ENCODE results near the gene DYRK3. TPM values are rescaled to one million over a fixed set of nuclear protein-coding genes. Genes with fewer than 3 reads are reported as not detected.
A peak's percentile ranks its signal among the peaks of the same experiment; 100 is the strongest.

The DYRK3 gene
- 10 to 100 TPM in 1 of 2 donors, 1 to 10 TPM in 1; 8.4 to 10.7 TPM for total RNA-seq
- long read RNA-seq, donor 1, partial matches to known transcripts: 0 of 2 reads
- long read RNA-seq, donor 1, other reads (novel, unspliced or antisense): 2 of 2 reads
- long read RNA-seq, donor 2, transcript DYRK3-203 (3 exons, 2,163 nt): major isoform, 5 of 6 reads
- long read RNA-seq, donor 2, partial matches to known transcripts: 0 of 6 reads
- long read RNA-seq, donor 2, other reads (novel, unspliced or antisense): 1 of 6 reads

DNA sequence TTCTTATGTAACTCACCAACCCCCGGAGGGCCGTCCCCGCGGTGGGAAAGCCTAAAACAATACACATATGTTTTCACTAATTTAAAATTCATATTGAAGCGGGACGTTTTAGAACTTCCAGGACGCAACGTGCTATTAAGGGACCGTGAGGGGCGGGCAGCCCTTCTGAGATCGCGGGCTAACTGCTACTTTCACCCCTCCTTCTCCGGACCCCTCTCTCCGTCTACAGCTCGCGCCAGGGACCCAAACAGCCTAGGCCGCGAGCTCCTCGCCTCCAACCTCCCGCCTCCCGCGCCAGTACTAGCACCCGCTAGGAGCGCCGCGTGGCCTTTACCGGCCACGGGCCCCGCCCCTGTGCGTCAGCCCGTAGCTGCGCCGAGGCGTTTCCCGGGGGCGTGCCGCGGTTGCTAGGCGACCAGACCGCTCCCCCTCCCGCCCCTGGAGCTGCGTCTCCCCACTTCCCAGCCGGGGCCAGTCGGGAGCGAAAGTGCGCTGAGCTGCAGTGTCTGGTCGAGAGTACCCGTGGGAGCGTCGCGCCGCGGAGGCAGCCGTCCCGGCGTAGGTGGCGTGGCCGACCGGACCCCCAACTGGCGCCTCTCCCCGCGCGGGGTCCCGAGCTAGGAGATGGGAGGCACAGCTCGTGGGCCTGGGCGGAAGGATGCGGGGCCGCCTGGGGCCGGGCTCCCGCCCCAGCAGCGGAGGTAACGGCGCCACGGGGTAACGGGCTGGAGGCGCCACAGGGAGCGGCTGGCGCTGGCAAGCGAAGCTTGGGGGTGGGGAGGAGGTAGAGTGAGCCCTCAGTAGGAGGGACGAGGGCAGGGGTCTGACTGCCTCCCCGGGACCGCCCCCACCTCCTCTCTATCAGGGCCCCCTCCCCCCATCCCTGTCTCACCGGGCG, at the start of gene DYRK3:
Gene DYRK3 (plus strand): TSS at position 457 of the 898 bp plus-strand sequence. CDS start 168 bp downstream, at position 625.
- DNase-seq (ENCODE audit: low spot score): peak; percentile 98
- intact Hi-C loops (cut with DNase I): no loop called here

DNA sequence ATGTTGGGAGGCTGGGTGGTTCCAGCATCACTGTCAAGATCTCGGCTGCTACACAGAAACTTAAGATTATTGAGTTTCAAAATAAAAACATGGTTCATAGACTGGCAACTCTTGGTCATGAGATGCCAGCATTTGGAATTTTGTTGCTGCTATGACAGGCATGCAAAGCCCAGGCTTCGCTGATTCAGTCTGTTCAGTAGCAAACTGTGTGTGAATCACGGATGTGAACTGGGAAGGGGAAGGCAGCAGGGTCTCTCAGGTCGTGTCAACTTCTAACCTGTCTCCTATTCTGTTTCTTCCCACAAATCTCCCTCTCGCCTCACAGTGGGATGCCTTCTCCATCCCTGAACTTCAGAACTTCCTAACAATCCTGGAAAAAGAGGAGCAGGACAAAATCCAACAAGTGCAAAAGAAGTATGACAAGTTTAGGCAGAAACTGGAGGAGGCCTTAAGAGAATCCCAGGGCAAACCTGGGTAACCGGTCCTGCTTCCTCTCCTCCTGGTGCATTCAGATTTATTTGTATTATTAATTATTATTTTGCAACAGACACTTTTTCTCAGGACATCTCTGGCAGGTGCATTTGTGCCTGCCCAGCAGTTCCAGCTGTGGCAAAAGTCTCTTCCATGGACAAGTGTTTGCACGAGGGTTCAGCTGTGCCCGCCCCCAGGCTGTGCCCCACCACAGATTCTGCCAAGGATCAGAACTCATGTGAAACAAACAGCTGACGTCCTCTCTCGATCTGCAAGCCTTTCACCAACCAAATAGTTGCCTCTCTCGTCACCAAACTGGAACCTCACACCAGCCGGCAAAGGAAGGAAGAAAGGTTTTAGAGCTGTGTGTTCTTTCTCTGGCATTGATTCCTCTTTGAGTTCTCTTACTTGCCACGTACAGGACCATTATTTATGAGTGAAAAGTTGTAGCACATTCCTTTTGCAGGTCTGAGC, 48.6 kb upstream of the DYRK3 start:
- intact Hi-C loops (cut with DNase I): no loop called here
- DNase-seq (ENCODE audit: low spot score): no peak

DNA sequence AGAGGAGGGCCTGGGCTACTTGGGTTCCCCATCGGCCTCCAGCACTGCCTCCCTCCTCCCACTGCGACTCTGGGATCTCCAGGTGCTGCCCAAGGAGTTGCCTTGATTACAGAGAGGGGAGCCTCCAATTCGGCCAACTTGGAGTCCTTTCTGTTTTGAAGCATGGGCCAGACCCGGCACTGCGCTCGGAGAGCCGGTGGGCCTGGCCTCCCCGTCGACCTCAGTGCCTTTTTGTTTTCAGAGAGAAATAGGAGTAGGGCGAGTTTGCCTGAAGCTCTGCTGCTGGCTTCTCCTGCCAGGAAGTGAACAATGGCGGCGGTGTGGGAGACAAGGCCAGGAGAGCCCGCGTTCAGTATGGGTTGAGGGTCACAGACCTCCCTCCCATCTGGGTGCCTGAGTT, 47.4 kb upstream of the DYRK3 start:
- DNase-seq (ENCODE audit: low spot score): no peak
- intact Hi-C loops (cut with DNase I): no loop called here

DNA sequence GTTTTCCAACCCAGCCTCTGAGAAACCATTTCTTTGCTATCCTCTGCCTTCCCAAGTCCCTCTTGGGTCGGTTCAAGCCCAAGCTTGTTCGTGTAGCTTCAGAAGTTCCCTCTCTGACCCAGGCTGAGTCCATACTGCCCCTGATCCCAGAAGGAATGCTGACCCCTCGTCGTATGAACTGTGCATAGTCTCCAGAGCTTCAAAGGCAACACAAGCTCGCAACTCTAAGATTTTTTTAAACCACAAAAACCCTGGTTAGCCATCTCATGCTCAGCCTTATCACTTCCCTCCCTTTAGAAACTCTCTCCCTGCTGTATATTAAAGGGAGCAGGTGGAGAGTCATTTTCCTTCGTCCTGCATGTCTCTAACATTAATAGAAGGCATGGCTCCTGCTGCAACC, 46.8 kb upstream of the DYRK3 start:
- intact Hi-C loops (cut with DNase I): no loop called here
- DNase-seq (ENCODE audit: low spot score): no peak

DNA sequence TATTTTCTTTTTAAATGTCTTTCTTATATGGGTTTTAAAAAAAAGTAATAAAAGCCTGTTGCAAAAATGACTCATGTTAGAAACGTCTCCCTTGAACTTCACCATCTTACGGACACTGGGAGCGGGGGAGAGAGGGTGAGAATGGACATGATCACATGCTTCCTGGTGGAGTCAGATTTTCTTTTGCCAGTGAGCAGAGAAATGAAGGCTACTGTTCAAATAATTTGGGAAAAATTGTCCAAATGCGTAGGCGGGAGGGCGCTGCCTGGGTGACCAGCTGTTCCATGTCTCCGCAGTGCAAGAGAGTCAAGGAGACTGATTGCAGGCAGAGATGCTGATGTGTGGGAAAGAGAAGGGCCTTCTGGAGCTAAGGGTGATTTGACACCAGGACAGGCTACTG, 46.1 kb upstream of the DYRK3 start:
- intact Hi-C loops (cut with DNase I): no loop called here
- no peak for DNase-seq (ENCODE audit: low spot score)

DNA sequence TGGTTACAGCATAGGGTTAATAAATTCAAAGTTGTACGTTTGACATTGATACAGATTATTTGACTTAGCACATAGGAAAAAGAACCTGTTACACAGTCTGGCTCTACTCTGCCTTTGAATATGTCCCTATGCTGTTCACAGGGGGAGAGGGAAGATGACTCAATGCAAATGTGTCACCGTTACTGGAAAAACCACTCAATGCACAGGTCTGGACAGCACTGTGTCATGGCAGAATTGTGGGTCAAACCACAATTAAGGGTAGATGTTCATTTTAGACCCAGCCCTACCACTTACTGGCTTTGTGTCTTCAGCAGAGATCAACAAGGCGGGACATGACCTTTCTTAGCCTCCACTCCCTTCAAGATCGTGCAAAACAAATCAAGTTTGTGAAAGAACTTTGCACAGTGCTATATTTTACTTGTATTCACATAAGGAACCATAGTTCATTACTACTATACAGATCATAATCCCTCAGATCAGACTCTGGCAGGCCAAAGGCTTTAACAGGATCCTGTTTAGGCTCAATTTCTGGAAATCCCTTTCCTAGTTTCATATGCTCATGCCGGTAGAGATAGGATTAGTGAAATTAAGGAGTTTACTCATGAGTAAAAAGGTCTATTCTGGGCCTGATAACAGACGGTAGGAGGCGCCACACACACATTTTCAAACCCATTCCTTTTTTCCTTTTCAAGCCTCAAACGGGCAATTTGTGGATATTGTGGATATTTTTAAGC, 45.1 kb upstream of the DYRK3 start:
- DNase-seq (ENCODE audit: low spot score): no peak
- intact Hi-C loops (cut with DNase I): no loop called here

DNA sequence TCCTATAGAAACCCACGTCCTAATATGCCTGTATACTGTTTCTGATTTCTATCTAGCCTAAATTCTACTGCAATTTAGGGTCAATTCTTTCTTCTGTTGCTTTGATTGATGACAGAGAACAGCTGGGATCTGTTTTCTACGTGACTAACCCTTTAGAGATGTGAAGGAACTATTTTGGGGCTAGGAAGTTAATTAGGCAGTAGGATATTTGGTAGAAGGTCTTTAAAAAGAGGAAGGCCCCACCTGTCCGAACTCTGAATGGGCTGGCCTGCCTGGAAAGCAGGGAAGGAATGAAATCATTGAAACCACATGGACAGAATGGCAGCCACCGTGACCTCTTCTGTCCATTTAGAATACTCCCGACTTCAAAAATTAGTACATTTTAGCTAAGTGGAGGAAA, 44.1 kb upstream of the DYRK3 start:
- intact Hi-C loops (cut with DNase I): no loop called here

DNA sequence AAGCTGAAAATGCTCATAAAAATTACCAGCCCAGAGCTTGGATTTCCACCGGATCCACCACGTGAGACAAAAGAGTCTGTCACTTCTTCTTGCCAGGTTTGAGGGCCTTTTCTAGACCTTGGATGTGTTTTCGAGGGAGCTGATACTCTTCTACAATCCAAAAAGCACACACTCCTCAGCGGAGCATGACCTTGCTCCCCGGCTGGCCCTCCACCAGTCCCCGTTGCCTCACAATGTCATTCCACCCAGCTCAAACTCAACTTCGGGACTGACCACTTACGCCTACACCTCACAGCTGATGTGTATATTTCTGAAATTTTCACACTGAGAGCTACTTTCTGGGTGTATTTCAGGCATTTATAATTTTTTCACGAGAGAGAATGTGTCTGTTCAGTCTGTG, 43.6 kb upstream of the DYRK3 start:
- intact Hi-C loops (cut with DNase I): no loop called here
- DNase-seq (ENCODE audit: low spot score): no peak

More for the DNA sequence above, 44.1 kb upstream of the DYRK3 start:
- DNase-seq (ENCODE audit: low spot score): no peak

DNA sequence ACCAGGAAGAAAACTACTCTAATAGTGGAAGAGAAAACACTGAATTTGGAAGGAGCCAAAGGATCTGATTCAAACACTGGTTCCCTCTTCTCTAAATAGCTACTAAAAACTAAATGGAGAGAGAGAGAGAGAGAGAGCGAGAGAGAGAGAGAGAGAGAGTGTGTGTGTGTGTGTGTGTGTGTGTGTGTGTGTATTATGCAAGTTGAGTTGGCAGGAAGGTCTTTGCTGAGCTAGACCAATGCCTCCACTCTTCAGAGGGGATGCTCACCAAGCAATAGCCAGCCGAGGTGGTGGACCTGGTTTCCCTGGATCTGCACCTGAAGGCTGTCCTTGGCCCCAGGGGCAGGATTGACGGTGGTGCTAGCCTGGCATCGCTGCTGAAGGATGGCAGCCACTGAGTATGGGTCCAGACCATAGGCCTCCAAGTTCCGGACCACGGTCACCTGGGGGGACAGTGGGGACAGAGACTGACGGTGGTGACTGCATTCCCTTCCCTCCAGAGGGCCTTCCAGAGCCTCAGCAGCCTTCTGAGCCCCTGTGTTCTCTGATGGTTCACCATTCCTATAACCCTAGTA, 41.9 kb upstream of the DYRK3 start:
- intact Hi-C loops (cut with DNase I): no loop called here
- no peak for DNase-seq (ENCODE audit: low spot score)

DNA sequence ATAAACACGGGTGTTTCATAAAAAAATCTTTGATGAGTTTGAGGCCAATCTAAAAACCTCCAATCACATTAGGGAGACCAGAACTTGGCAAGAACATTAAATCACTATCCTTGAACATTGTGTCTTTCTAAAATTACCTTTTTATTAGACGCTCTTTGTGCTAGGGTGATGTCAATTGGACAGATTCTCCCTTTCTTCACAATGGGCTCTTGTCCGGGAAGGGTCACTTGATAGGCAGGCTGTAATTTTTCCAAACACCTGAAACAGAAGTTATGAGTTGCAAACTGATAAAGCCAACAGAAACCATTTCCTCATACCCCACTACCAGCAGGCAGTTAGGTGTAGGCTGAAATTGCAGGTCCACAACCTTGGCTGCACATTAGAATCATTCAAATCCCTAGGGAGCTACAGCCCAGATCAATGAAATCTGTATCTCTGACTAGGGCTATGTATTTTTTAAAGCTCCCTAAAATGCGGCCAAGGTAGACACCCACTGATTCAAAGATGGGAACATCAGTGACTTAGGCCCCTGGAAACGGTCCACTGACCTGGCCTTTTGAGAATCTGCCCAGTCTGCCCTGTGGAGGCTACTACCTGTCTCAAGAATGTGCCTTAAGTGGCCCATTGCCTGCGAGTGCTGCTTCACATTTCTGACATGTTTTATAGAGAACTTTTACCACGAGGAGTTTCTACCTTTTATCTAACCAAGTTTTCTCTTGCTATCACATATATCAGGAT, 39.6 kb upstream of the DYRK3 start:
- intact Hi-C loops (cut with DNase I): no loop called here
- DNase-seq (ENCODE audit: low spot score): no peak

DNA sequence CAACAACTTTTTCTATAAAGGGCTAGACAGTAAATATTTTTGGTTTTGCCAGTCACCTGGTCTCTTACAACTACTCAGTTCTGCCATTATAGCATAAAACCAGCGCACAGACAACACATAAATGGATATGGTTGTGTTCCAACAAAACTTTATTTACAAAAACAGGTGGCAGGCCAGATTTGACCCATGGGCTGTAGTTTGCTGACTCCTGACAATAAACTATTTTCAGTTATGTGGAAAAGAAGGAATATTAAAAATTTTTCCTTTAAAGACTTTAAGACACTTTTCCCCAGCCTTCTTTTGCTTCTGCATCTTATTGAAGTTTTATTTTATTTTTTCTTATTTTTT, 39.0 kb upstream of the DYRK3 start:
- intact Hi-C loops (cut with DNase I): no loop called here

DNA sequence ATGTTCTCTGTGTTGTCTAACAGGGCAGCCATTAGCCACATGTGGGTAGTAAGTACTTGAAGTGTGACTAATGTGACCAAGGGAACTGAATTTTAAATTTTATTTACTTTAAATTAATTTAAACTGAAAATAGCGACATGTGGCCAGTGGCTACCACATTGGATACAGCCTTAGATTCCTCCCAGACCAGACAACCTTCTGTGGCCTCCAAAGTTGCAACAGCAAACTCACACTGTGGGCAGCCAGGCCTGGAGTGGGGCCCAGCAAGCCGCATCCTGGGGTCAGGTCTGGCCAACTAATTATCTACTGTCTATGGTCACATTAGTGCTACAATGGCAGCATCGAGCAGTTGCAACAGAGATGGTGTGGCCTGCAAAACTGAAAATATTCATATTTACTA, 34.8 kb upstream of the DYRK3 start:
- intact Hi-C loops (cut with DNase I): no loop called here
- DNase-seq (ENCODE audit: low spot score): peak; percentile 87

More for the DNA sequence above, 39.0 kb upstream of the DYRK3 start:
- no peak for DNase-seq (ENCODE audit: low spot score)

DNA sequence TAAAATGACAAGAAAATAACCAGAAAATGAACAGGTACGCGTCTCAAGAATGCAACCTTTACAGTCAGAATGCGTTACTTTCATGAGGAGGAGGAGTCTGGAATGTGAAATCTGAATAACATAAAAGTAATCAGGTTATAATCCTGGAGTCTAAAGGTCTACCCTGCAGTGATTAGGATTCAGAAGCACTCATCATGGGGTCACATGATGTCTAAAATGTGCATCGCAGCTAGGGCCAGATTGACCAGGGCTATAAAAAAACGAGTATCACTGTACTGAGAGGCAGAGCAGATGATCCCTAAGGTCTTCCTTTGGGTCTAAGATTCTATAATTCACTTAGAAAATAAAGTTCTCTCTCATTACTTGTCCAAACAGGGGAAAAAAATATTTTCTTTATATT, 30.5 kb upstream of the DYRK3 start:
- DNase-seq (ENCODE audit: low spot score): no peak
- intact Hi-C loops (cut with DNase I): no loop called here

DNA sequence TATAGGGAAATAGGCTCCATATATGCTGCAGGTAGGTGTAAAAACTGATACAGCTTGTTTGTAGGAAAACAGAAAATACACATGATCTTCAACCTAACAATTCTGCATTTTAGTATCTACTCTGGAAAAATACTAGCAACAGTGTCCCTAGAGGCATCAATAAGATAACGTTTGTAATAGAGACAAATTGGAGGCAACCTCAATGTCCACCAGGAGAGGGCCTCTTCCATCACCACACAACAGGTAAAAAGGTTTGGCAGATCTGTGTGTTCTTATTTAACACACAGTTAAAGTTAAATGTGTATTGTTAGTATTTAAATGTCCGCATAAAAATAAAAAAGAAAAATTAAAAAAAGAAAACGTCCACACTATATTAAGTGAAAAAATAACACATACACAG, 28.5 kb upstream of the DYRK3 start:
- DNase-seq (ENCODE audit: low spot score): no peak
- intact Hi-C loops (cut with DNase I): no loop called here

DNA sequence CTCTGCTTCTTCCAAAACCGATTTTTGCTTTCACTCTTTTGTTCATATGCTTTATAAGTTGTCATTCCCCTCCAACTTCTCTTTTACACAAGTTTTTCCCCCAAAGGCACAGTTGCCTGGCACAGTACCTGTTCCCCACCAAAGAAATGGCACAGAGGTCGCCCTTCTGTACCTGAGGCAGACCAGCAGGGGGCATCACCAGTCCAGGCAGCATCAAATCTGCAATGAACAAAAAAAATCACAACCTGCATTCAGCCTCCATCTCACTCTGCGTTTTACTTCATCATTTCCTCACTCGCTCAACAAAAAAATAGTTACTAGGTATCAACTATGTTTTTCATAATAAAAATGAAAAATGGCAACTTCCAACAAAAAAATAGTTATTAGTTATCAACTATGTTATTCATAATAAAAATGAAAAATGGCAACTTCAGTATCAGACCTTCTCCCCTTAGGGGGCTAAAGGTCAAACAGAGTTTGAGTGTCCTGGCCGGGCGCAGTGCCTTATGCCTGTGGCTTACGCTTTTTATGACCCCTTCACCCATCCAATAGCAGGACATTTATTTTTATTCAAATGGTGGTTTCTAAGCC, 27.1 kb upstream of the DYRK3 start:
- intact Hi-C loops (cut with DNase I): no loop called here
- DNase-seq (ENCODE audit: low spot score): no peak

DNA sequence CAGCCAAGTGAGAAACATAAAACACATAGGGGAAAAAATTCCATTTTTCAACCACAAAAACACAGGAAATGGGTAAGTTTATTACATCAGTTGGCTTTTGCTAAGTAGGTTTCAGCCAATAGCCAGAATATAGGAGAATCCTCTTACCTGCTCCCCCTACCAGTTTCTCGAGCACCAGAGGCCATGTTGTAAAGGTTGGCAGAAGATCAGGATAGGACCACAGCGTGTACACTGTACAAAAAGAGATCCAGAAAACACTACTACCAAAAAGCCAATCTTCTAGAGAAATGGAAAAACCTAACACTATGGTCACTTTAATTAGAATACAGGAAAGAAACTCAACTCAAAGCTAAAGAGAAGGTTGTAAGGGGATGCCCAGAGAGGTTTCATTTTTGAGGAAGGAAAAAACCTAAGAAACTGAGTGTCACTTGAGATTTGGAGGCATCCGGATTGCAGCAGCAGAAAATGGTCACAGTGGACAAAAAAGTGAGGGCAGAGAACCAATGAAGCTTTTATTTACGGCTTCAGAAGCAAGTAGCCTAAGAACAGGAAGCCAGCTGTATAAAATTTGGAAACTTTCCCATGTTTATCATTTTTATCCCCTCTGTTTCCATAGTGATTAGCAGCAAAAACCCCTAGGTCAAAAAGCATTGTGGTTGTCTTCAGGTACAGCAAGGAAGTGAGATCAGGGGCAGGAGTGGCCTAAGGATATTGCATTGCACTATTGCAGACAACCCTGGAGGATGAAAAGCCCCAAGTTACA, 25.9 kb upstream of the DYRK3 start:
- intact Hi-C loops (cut with DNase I): no loop called here
- no peak for DNase-seq (ENCODE audit: low spot score)
